ENCODE results near the gene GRID1.

GRCh38 chr10:86106616-86107015 is 260.0 kb downstream of the GRID1 start:
- TF ChIP-seq MAX (CRISPR knock-in tag; IDR thresholded peaks at IDR 0.05), result no peak
- TF ChIP-seq SRF (CRISPR knock-in tag; IDR thresholded peaks at IDR 0.05), result no peak
